ENCODE measurements around the gene ARNT2.

The ARNT2 gene

DNA sequence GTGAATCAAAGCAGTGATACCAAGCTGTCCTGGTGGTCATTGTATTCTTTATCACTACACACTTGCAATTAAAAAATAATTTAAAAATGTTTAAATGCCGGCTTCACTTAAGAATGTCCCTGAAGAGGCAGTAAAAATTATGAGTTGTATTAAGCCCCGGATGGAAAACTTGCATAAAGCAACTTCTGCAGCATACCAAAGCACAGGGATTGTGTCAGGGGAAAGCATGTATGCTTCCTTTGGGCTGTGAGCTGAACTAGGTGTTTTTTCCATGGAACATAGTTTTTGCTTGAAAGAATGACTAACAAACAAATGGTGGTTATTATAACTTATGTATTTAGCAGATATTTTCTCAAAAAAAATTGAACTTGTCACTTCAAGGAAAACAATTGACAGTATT lies 143.1 kb downstream of the ARNT2 start:
- Mint-ChIP-seq H3K27ac (no peak overlapping the region), H3K4me1 (ENCODE audit: low read depth in 2 of 2) (no peaks in the 10 kb centered on the region), H3K27me3 (peaks cover 35 to 38% of the 10 kb centered on the region in 2 donors), H3K4me3 (no peak overlapping the region), H3K36me3 (ENCODE audit: insufficient read depth) (no peaks in the 10 kb centered on the region), H3K9me3 (no peaks in the 10 kb centered on the region)
- ATAC-seq (replicated peaks) (no peak), DNase-seq (no peak)

DNA sequence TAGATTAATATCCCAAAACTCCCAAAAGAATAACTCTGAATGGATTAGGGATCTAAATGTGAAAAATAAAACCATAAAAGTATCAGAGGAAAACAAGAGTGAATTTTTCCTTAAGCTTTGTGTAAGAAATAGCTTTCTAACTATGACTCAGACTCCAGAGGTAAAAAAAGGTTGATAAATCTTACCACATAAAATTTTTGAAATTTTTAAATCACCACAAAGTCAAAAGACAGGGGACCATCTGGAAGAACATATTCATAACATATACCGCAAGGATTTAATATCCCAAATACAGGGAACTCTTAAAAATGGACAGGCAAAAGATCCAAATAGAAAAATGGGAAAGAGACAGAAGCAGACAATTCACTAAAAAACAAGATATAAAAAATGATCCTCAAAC lies 145.0 kb downstream of the ARNT2 start:
- no peaks in the 10 kb centered on the region for H3K36me3 Mint-ChIP-seq (ENCODE audit: insufficient read depth)
- H3K4me3 Mint-ChIP-seq, result no peak overlapping the region
- H3K9me3 Mint-ChIP-seq, result no peaks in the 10 kb centered on the region
- peaks cover 30 to 33% of the 10 kb centered on the region in 2 donors for H3K27me3 Mint-ChIP-seq
- DNase-seq, result no peak
- H3K27ac Mint-ChIP-seq, result no peak overlapping the region
- no peaks in the 10 kb centered on the region for H3K4me1 Mint-ChIP-seq (ENCODE audit: low read depth in 2 of 2)
- no peak for ATAC-seq (replicated peaks)

DNA sequence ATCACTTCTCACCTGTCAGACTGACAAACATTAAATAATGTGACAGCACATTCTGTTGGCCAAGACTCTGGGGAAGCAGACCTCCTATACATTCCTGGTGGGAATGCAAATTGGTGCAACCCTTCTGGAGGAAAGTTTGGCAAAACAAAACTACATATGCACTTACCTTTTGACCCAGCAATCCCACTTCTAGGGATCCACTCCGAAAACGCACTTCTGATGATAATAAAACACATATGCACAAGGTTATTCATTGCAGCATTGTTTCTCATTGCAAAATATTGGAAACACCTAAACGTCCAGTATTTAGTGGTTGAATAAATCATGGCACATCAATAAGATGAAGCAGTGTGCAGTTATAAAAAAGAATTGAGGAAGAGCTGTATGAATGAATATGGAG lies 145.5 kb downstream of the ARNT2 start:
- H3K9me3 Mint-ChIP-seq, result no peaks in the 10 kb centered on the region
- no peak for DNase-seq
- H3K4me1 Mint-ChIP-seq (ENCODE audit: low read depth in 2 of 2), result no peaks in the 10 kb centered on the region
- ATAC-seq (replicated peaks), result no peak
- no peak overlapping the region for H3K4me3 Mint-ChIP-seq
- H3K27ac Mint-ChIP-seq, result no peak overlapping the region
- H3K27me3 Mint-ChIP-seq, result peaks cover 27 to 29% of the 10 kb centered on the region in 2 donors
- H3K36me3 Mint-ChIP-seq (ENCODE audit: insufficient read depth), result no peaks in the 10 kb centered on the region

DNA sequence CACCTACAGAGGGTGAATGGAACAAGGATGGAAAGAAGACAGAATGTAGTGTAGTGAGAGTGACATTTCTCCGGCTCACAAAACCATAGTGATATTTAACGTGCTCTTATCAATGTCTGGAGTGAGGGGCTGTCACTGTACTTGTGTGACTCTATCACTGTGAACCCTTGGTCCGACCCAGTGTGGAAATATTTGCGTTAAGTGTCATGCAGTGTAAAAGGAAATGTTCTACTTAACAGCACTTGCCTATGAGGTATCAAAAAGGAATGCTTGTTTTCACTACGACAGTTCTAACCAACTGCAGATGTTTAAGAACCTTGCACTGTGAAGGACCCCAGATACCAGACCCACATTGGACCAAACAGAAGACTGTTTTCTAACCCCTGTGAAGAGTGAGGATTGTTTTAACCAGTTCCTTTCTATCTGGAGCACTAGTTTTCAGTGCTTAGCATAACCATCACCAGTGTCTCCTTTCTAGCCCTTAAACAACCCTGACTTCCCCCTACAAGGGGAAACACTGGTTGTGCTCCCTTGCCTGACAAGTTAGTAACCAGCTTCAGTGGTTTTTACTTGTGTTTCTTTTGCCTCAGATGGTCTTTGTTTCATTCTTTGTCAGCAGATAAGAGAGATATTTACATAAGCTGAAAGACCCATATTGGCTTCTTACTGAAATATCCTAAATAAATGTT lies 146.2 kb downstream of the ARNT2 start:
- Mint-ChIP-seq H3K27ac (no peak overlapping the region), H3K4me3 (no peak overlapping the region), H3K27me3 (peaks cover 29% of the 10 kb centered on the region in 2 donors), H3K9me3 (no peaks in the 10 kb centered on the region), H3K36me3 (ENCODE audit: insufficient read depth) (no peaks in the 10 kb centered on the region), H3K4me1 (ENCODE audit: low read depth in 2 of 2) (no peaks in the 10 kb centered on the region)
- no peak for ATAC-seq (replicated peaks)
- no peak for DNase-seq

DNA sequence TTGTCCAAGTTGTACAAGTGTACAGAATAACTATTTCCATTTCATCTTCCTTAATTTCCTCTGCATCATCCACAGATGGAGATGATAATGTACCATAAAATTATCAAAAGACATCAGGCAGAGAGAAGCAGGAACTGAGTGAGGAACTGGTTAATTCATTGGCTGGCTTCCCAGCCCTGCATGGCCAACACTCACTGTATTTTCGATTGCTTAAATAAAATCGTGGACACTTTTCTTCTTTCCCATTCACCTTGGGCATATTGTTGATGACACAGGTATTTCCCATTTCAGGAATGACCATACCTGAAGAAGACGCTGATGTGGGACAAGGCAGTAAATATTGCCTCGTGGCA lies 146.7 kb downstream of the ARNT2 start:
- Mint-ChIP-seq H3K27me3 (peaks cover 26 to 28% of the 10 kb centered on the region in 2 donors), H3K9me3 (no peaks in the 10 kb centered on the region), H3K36me3 (ENCODE audit: insufficient read depth) (no peaks in the 10 kb centered on the region), H3K4me3 (no peak overlapping the region), H3K4me1 (ENCODE audit: low read depth in 2 of 2) (no peaks in the 10 kb centered on the region), H3K27ac (no peak overlapping the region)
- DNase-seq, result no peak
- no peak for ATAC-seq (replicated peaks)

DNA sequence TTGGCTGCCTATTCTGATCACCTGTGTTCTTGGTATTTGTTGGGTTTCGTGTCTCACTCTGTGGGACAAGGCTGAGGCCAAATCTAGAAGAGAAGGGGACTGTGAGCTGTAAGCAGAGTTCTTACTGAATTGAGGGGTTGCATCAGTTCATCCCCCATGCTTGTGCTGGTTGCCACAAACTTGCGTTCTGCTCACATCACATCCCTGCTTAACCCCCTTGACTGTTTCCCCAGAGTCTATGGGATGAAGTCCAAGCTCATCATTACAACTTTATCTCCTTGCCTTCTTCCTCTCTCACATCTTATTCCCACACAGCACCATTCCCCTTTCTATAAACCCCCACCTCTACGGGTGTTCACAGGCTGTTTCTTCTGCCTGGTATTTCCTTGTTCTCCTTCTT lies 147.2 kb downstream of the ARNT2 start:
- Mint-ChIP-seq H3K27me3 (peaks cover 22 to 25% of the 10 kb centered on the region in 2 donors), H3K36me3 (ENCODE audit: insufficient read depth) (no peaks in the 10 kb centered on the region), H3K9me3 (no peaks in the 10 kb centered on the region), H3K4me3 (no peak overlapping the region), H3K27ac (no peak overlapping the region), H3K4me1 (ENCODE audit: low read depth in 2 of 2) (no peaks in the 10 kb centered on the region)
- DNase-seq (no peak), ATAC-seq (replicated peaks) (no peak)

DNA sequence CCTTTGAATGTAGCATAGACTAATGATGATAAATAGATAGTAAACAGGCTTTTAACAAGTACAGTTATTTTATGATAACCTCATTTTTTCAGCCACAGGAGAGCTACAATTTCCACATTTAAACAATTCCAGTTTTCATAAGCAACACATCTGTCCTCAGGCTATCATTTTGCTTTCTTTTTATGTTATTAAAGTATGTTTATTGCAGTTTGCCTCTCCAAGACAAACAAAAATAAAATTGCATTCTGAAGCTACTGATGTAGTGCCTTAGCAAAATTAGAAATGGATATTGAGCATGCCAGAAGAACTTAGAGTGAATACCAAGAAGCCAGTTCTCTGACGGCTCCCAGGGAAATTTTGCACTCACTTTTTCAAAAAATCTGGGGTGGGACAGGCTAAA lies 150.4 kb downstream of the ARNT2 start:
- Mint-ChIP-seq H3K27me3 (peaks cover 30 to 38% of the 10 kb centered on the region in 2 donors), H3K36me3 (ENCODE audit: insufficient read depth) (no peaks in the 10 kb centered on the region), H3K27ac (no peak overlapping the region), H3K9me3 (no peaks in the 10 kb centered on the region), H3K4me3 (no peak overlapping the region), H3K4me1 (ENCODE audit: low read depth in 2 of 2) (no peaks in the 10 kb centered on the region)
- no peak for DNase-seq
- ATAC-seq (replicated peaks), result no peak

DNA sequence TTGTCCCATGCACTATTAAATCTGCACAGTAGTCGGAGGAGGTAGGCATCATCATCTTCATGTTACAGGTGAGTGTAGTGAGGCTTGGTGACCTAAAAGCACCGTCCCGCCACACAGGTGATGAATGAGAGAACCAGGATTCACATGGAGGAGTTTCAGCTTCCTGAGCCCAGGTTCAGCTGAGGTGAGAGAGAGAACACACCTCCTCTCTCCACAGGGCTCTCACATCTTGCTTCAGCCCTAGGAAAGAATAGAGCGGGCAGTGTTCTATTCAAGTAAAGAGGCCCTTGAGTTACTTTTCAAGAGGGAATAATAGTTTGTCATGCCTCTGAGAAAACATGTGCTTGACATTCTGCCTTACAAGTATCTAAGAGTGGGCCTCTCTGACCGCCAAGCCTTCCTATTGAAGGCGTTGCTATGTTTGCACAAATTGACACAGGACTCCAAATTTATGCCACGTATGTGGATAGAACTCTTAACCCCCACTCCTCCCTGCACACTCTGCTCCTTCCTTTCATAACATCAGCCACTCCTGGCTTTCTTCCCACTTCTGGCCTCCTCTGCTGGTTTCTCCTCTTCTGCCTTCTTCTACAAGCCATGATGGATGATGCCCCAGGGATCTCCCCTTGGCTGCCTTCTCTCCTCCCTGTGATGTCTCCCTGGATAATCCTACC lies 152.6 kb downstream of the ARNT2 start:
- Mint-ChIP-seq H3K27ac (no peak overlapping the region), H3K27me3 (peaks cover 23 to 57% of the 10 kb centered on the region in 2 donors), H3K36me3 (ENCODE audit: insufficient read depth) (no peaks in the 10 kb centered on the region), H3K4me3 (no peak overlapping the region), H3K4me1 (ENCODE audit: low read depth in 2 of 2) (no peaks in the 10 kb centered on the region), H3K9me3 (no peaks in the 10 kb centered on the region)
- no peak for DNase-seq
- no peak for ATAC-seq (replicated peaks)

DNA sequence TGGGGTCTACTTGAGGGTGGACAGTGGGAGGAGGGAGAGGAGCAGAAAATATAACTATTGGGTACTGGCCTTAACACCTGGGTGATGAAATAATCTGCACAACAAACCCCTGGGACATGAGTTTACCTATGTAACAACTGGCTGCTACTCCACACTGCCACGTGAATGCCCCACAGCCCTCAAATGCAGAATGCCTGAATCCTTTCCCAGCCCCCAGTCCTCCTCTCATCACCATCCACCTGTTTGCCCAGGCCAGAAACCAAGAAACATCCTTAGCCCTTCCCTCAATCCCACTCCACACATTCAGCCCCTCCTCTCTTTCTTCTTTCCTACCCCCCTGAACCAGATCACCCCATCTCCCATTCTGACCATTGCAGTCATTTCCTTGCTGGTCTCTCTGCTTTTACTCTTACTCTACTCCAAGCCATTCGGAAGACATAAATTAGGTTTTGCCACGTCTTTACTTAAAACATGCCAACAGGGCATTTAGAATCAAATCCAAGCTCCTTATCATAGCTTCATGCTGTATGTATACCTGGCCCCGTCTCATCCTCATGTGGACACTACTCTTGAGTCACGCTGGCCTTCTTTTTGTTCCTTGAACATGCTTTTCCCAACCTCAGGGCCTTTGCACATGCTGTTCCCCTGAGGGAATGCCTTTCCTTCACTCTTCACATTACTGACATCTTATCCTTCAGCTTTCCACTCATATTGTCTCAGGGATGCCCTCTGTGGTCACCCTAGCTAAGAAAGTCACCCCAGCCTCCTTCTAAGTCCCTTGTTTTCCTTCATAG lies 153.5 kb downstream of the ARNT2 start:
- no peaks in the 10 kb centered on the region for H3K36me3 Mint-ChIP-seq (ENCODE audit: insufficient read depth)
- no peak overlapping the region for H3K4me3 Mint-ChIP-seq
- no peaks in the 10 kb centered on the region for H3K9me3 Mint-ChIP-seq
- no peaks in the 10 kb centered on the region for H3K4me1 Mint-ChIP-seq (ENCODE audit: low read depth in 2 of 2)
- DNase-seq, result no peak
- peaks cover 22 to 54% of the 10 kb centered on the region in 2 donors for H3K27me3 Mint-ChIP-seq
- H3K27ac Mint-ChIP-seq, result no peak overlapping the region
- ATAC-seq (replicated peaks), result no peak

DNA sequence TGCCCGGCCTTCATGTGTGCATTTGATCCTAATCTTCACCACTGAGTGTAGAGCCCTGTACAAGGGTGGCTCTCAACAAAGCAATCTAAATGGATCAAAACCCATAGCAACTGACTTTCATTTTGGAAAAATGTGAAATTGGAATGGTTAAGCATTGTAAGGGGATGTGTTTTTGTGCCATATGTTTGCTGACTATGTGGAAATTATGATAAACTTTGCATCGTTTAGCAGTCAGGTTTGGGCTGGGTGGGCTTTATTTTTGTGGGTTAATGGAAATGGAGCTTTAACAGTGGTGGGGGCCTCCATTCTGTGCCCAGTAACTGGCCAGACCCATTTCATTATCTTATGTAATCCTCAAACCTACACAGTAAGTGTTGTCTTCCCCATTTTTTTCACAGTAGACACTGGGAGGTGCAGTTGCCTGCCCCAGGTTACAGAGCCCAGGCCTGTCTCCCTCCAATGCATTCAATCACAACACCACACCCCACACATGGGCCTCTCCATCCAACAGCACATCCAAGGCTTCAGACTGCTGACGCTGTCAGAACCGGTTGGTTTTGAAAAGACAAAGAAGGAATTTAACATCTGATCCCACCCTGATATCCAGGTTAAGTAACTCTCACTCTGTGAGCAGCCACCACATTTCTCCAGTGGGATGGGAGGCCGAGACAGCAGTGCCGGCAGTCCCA lies 154.6 kb downstream of the ARNT2 start:
- Mint-ChIP-seq H3K9me3 (no peaks in the 10 kb centered on the region), H3K4me1 (ENCODE audit: low read depth in 2 of 2) (no peaks in the 10 kb centered on the region), H3K27ac (no peak overlapping the region), H3K4me3 (no peak overlapping the region), H3K36me3 (ENCODE audit: insufficient read depth) (no peaks in the 10 kb centered on the region), H3K27me3 (peaks cover 33 to 65% of the 10 kb centered on the region in 2 donors)
- DNase-seq, result no peak
- no peak for ATAC-seq (replicated peaks)

DNA sequence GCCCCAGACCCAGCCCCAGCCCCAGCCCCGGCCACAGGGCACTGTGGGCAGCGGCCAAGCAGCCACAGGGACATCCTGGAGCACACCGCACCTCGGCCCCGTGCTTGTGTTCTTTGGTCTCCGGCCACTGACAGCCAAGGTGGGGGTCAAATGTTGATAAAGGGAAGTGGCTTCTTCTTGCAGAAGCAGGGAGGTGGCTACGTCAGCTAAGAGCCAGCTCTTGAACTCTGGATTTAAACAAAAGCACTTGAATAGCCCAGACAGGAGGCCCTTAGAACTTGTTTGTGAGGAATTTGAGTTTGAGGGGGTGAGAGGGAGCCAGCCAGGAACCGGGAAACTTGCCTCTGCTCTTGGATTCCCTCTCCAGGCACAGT lies 155.1 kb downstream of the ARNT2 start:
- peaks cover 33 to 70% of the 10 kb centered on the region in 2 donors for H3K27me3 Mint-ChIP-seq
- H3K9me3 Mint-ChIP-seq, result no peaks in the 10 kb centered on the region
- no peaks in the 10 kb centered on the region for H3K36me3 Mint-ChIP-seq (ENCODE audit: insufficient read depth)
- no peak overlapping the region for H3K27ac Mint-ChIP-seq
- no peak overlapping the region for H3K4me3 Mint-ChIP-seq
- no peaks in the 10 kb centered on the region for H3K4me1 Mint-ChIP-seq (ENCODE audit: low read depth in 2 of 2)
- ATAC-seq (replicated peaks) (no peak), DNase-seq (no peak)

DNA sequence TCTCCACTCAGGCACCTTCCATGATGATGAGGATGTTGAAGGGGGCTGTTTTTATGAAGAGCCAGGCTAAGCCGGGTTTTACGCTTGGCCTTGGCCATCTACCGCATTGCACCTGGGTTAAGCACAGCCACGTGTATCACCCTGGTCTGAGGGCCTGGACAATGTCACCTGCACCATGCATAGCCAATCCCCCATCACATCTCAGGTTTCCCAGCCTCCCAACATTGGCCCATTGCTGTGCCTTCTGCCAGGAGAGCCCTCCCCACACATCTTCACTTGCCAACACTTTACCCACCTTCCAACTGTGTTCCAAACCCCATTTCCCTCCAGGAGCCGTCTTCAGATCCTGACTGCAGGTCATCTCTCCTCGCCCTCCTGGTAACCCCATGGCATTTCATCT lies 155.6 kb downstream of the ARNT2 start:
- H3K27ac Mint-ChIP-seq, result no peak overlapping the region
- no peaks in the 10 kb centered on the region for H3K9me3 Mint-ChIP-seq
- no peak overlapping the region for H3K4me3 Mint-ChIP-seq
- no peaks in the 10 kb centered on the region for H3K4me1 Mint-ChIP-seq (ENCODE audit: low read depth in 2 of 2)
- DNase-seq, result no peak
- no peak for ATAC-seq (replicated peaks)
- no peaks in the 10 kb centered on the region for H3K36me3 Mint-ChIP-seq (ENCODE audit: insufficient read depth)
- H3K27me3 Mint-ChIP-seq, result peaks cover 30 to 74% of the 10 kb centered on the region in 2 donors

DNA sequence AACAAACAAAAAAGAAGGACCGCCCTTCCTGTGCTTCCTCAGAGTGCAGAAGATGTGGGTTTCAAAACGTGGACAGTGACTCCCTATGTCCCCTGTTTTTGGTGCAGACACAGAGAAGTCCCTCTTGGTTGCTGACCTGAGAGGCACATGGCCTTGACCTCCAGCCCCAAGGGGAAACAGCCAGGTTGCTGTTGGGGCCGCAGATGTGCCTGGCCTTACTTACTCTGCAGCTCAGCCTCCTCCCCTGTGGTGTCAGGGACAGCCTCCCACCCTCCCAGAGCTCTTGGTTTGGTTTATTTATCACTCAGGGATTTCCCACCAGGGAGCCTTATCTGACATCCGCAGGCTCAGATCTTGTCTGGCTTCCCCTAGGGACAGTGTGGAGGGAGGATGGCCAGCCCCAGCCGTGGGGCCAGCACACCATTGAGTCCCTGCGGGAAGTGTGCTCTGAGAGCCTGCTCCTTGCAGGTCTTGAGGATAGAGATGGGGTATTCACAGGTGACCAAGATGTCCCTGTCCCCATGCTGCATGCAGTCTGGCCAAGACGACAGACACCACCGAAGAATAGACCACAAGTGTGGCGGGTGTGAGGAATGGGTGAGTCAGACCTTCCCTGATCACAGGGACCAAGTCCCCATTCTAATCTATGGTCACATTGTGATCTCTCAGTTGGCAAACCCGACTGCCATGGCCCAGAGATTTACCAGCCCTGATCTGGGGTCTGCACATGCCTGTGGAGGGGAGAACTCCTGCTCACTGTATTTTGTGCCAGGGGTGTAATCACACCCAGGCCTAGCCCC lies 156.6 kb downstream of the ARNT2 start:
- H3K27ac Mint-ChIP-seq, result no peak overlapping the region
- H3K4me1 Mint-ChIP-seq (ENCODE audit: low read depth in 2 of 2), result peaks cover 0 to 3% of the 10 kb centered on the region in 2 donors
- no peak for DNase-seq
- ATAC-seq (replicated peaks), result no peak
- no peak overlapping the region for H3K4me3 Mint-ChIP-seq
- no peaks in the 10 kb centered on the region for H3K9me3 Mint-ChIP-seq
- peaks cover 28 to 75% of the 10 kb centered on the region in 2 donors for H3K27me3 Mint-ChIP-seq
- no peaks in the 10 kb centered on the region for H3K36me3 Mint-ChIP-seq (ENCODE audit: insufficient read depth)
